Lung (tissue), 12 donors: Measurements from ENCODE around the gene KRTAP10-4. TPM values are rescaled to one million over a fixed set of nuclear protein-coding genes. Genes with fewer than 3 reads are reported as not detected.

ENCODE experiments used
- ATAC-seq: fragments of 200-7000 bp; cut with Tn5 transposase; one replicate; pipeline ENCODE4 v1.9.1; 2020; ENCODE audit warnings: moderate number of reproducible peaks; ENCODE audit not compliant: insufficient read depth, low FRiP score
- DNase-seq, 3 donors: peaks; one replicate each; pipeline ENCODE4 v3.0.0-alpha.2; 2013 to 2017
- H3K27ac ChIP-seq, 2 donors: one replicate each; pipeline ENCODE4 v1.5.1; 2013; ENCODE audit warnings: mild to moderate bottlenecking in 2 of 2, moderate library complexity in 2 of 2, control low read depth in 1 of 2, inconsistent platforms in 1 of 2, low read depth in 1 of 2, low read length in 1 of 2
- H3K27me3 ChIP-seq, 3 donors: one replicate each; pipeline ENCODE4 v1.5.1; 2013; ENCODE audit warnings: low read length in 2 of 3; ENCODE audit not compliant: control insufficient read depth in 3 of 3, insufficient read depth in 3 of 3
- H3K36me3 ChIP-seq, 4 donors: one replicate each; pipeline ENCODE4 v1.5.1; 2013; ENCODE audit warnings: low read length in 4 of 4, mild to moderate bottlenecking in 1 of 4, moderate library complexity in 1 of 4; ENCODE audit not compliant: control insufficient read depth in 4 of 4, insufficient read depth in 4 of 4
- H3K4me1 ChIP-seq, 5 donors: one replicate each; pipeline ENCODE4 v1.5.1; 2013; ENCODE audit warnings: low read length in 5 of 5, mild to moderate bottlenecking in 2 of 5, moderate library complexity in 1 of 5; ENCODE audit not compliant: control insufficient read depth in 5 of 5, insufficient read depth in 5 of 5
- H3K4me3 ChIP-seq: one replicate; pipeline ENCODE4 v1.5.1; 2013; ENCODE audit warnings: mild to moderate bottlenecking, control low read depth, moderate library complexity
- H3K9ac ChIP-seq, 2 donors: one replicate each; pipeline ENCODE4 v1.5.1; 2013; ENCODE audit warnings: low read length in 2 of 2, control low read depth in 1 of 2; ENCODE audit not compliant: insufficient read depth in 1 of 2
- H3K9me3 ChIP-seq, 4 donors: one replicate each; pipeline ENCODE4 v1.5.1; 2013; ENCODE audit warnings: low read length in 3 of 4, mild to moderate bottlenecking in 1 of 4, moderate library complexity in 1 of 4; ENCODE audit not compliant: control insufficient read depth in 4 of 4, insufficient read depth in 3 of 4
- CTCF ChIP-seq: IDR thresholded peaks from 2 replicates; pipeline ENCODE4 v1.5.1; 2012; ENCODE audit warnings: mild to moderate bottlenecking; ENCODE audit errors: control extremely low read depth, extremely low read depth
- WGBS, 2 donors: extraction: QIAGEN DNeasy Blood & Tissue Kit; methylation state at CpG; one replicate each; pipeline ENCODE4 v1.1.7; 2013; 5-methylcytosine and 5-hydroxymethylcytosine counted together
- polyA plus RNA-seq, 2 donors: library from polyadenylated mRNA; stranded (reverse); fragments of 200-250 nt; gene quantifications; one replicate each; pipeline ENCODE4 v1.2.1, GENCODE V29; 2013
- total RNA-seq, 2 donors: library from RNA; depleted of rRNA in 1 of 2; stranded (reverse); fragments of >200 nt in 1 of 2; gene quantifications; one replicate each; pipeline ENCODE4 v1.2.1, GENCODE V29; 2014 to 2021
- donor health status: control.
- donor health status: control.
- donor health status: Bipolar disorder and iron deficiency.
- donor health status: healthy.
- donor health status: DM: yes; HTN: yes; CAD: no.

The KRTAP10-4 gene
- total and polyA plus RNA-seq, 4 donors: not detected

DNA sequence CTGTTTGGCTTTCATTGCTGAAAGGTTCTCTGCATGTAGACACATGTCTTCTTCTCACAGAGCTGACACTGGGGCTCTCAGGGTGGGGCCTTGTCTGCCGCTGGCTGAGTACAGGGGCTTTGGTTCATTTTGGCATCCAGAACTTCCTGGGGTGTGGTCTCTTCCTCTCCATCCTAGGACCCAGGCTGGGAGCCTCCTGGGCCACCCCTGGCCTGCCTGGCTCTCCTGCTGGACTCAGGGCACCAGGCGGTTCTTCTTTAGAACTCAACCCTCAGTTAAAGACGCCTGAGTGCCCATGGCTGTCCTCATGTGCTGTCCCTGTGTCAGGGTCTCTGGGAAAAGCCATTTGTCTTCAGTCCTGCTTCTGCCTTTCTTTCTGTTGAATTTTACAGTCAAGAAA lies 12.4 kb downstream of the KRTAP10-4 start:
- peaks cover 0 to 14% (median 1%) of the 10 kb centered on the region in 4 donors for H3K9me3 ChIP-seq
- peaks cover 2 to 6% (median 3%) of the 10 kb centered on the region in 3 donors for H3K27me3 ChIP-seq
- no peak overlapping the region for H3K4me3 ChIP-seq
- H3K9ac ChIP-seq: no peak overlapping the region
- 78 to 88% methylated on average over 3 of the region's 3 CpGs for WGBS, 2 donors
- no peak for ATAC-seq
- TF ChIP-seq CTCF: no peak
- no peaks in the 10 kb centered on the region for H3K36me3 ChIP-seq
- H3K27ac ChIP-seq: no peak overlapping the region
- no peak for DNase-seq
- no peaks in the 10 kb centered on the region for H3K4me1 ChIP-seq

DNA sequence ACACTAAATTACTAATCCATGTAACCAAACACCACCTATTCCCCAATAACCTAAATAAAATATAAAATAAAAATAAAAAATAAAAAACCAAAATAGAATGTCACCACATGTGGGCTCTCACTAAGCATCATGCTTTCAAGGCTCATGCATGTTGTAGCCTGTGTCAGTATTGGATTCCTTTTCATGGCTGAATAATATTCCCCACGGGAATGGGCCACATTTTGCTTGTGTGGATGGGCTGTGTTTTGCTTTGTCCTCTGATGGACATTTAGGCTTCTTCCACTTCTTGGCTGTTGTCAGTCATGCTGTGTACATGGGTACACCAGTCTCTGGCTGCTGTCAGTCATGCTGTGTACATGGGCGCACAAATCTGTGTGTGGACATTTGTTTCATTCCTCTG lies 15.6 kb downstream of the KRTAP10-4 start:
- ATAC-seq (no peak), DNase-seq (no peak)
- H3K36me3 ChIP-seq: no peaks in the 10 kb centered on the region
- 96 to 100% methylated on average over 2 of the region's 2 CpGs for WGBS, 2 donors
- no peak overlapping the region for H3K9ac ChIP-seq
- no peak overlapping the region for H3K4me3 ChIP-seq
- no peak overlapping the region for H3K27ac ChIP-seq
- peaks cover 0 to 8% (median 0%) of the 10 kb centered on the region in 5 donors for H3K4me1 ChIP-seq
- no peak for TF ChIP-seq CTCF
- H3K9me3 ChIP-seq: peaks cover 0 to 6% (median 0%) of the 10 kb centered on the region in 4 donors
- H3K27me3 ChIP-seq: peaks cover 0 to 2% (median under 1%) of the 10 kb centered on the region in 3 donors

GRCh38 chr21:44589586-44590305 lies 16.2 kb downstream of the KRTAP10-4 start:
- peaks cover 0 to under 1% (median 0%) of the 10 kb centered on the region in 3 donors for H3K27me3 ChIP-seq
- H3K27ac ChIP-seq: no peak overlapping the region
- peaks cover 0 to 6% (median 0%) of the 10 kb centered on the region in 4 donors for H3K9me3 ChIP-seq
- WGBS, 2 donors: 79 to 85% methylated on average over 24 of the region's 24 CpGs
- peaks cover 0 to 8% (median 0%) of the 10 kb centered on the region in 5 donors for H3K4me1 ChIP-seq
- H3K36me3 ChIP-seq: no peaks in the 10 kb centered on the region
- no peak for DNase-seq
- TF ChIP-seq CTCF: no peak
- no peak overlapping the region for H3K9ac ChIP-seq
- no peak for ATAC-seq
- no peak overlapping the region for H3K4me3 ChIP-seq
